ENCODE measurements around the gene TRABD.

TRABD gene

GRCh38 chr22:50216055-50216683 is 30.5 kb downstream of the TRABD start:
- no peaks in the 10 kb centered on the region for H3F3A ChIP-seq (ENCODE audit: low read depth)
- no peaks in the 10 kb centered on the region for H3K4me1 ChIP-seq (ENCODE audit: insufficient read depth, low read length, poor library complexity, severe bottlenecking)
- H2AFZ ChIP-seq (ENCODE audit: low read length), result no peak overlapping the region
- H3K4me2 ChIP-seq (ENCODE audit: low read depth, low read length, poor library complexity, severe bottlenecking), result no peak overlapping the region
- H3K9me2 ChIP-seq (replicated peaks; ENCODE audit: low read depth, low read length), result no peaks in the 10 kb centered on the region
- H3K9me3 ChIP-seq (ENCODE audit: insufficient read depth, low read depth, low read length), result no peaks in the 10 kb centered on the region
- no peaks in the 10 kb centered on the region for H3K27me3 ChIP-seq (ENCODE audit: insufficient read depth, low read length, poor library complexity, severe bottlenecking)
- no peaks in the 10 kb centered on the region for H4K20me1 ChIP-seq (ENCODE audit: insufficient read depth, low read length, poor library complexity, severe bottlenecking)
- peaks cover 57% of the 10 kb centered on the region; the same call in 1 of the 2 replicates for H3K36me3 ChIP-seq (ENCODE audit: insufficient read depth, low read length)
- H3K4me3 ChIP-seq (ENCODE audit: low read length, poor library complexity, severe bottlenecking), result no peak overlapping the region
- no peak overlapping the region for H3K9ac ChIP-seq (ENCODE audit: low read depth, low read length, poor library complexity, severe bottlenecking)
- H3K79me2 ChIP-seq (ENCODE audit: insufficient read depth, low read length), result no peaks in the 10 kb centered on the region
- TF ChIP-seq EZH2phosphoT487 (IDR thresholded peaks at IDR 0.05; ENCODE audit: borderline replicate concordance) (no peak), CTCF (conservative IDR thresholded peaks at IDR 0.05; ENCODE audit: low read length) (no peak)

- H3K9me3 ChIP-seq (ENCODE audit: insufficient read depth, low read depth, low read length), result no peaks in the 10 kb centered on the region
- no peak for TF ChIP-seq EZH2phosphoT487 (IDR thresholded peaks at IDR 0.05; ENCODE audit: borderline replicate concordance)
- TF ChIP-seq CTCF (conservative IDR thresholded peaks at IDR 0.05; ENCODE audit: low read length), result no peak
- H3K79me2 ChIP-seq (ENCODE audit: insufficient read depth, low read length), result no peaks in the 10 kb centered on the region
- no peaks in the 10 kb centered on the region for H4K20me1 ChIP-seq (ENCODE audit: insufficient read depth, low read length, poor library complexity, severe bottlenecking)
- no peak overlapping the region for H3K9ac ChIP-seq (ENCODE audit: low read depth, low read length, poor library complexity, severe bottlenecking)
- no peak overlapping the region for H3K4me2 ChIP-seq (ENCODE audit: low read depth, low read length, poor library complexity, severe bottlenecking)
- peaks cover 62% of the 10 kb centered on the region; the same call in 1 of the 2 replicates for H3K36me3 ChIP-seq (ENCODE audit: insufficient read depth, low read length)
- no peak overlapping the region for H3K4me3 ChIP-seq (ENCODE audit: low read length, poor library complexity, severe bottlenecking)
- no peaks in the 10 kb centered on the region for H3F3A ChIP-seq (ENCODE audit: low read depth)
- no peak overlapping the region for H2AFZ ChIP-seq (ENCODE audit: low read length)
- no peaks in the 10 kb centered on the region for H3K9me2 ChIP-seq (replicated peaks; ENCODE audit: low read depth, low read length)
- no peaks in the 10 kb centered on the region for H3K4me1 ChIP-seq (ENCODE audit: insufficient read depth, low read length, poor library complexity, severe bottlenecking)
- H3K27me3 ChIP-seq (ENCODE audit: insufficient read depth, low read length, poor library complexity, severe bottlenecking), result no peaks in the 10 kb centered on the region
These were observed 31.2 kb downstream of the TRABD start for GRCh38 chr22:50216684-50217520.

- TF ChIP-seq EZH2phosphoT487 (IDR thresholded peaks at IDR 0.05; ENCODE audit: borderline replicate concordance), result no peak
- TF ChIP-seq CTCF (conservative IDR thresholded peaks at IDR 0.05; ENCODE audit: low read length), result no peak
- no peaks in the 10 kb centered on the region for H4K20me1 ChIP-seq (ENCODE audit: insufficient read depth, low read length, poor library complexity, severe bottlenecking)
- no peak overlapping the region for H2AFZ ChIP-seq (ENCODE audit: low read length)
- no peaks in the 10 kb centered on the region for H3F3A ChIP-seq (ENCODE audit: low read depth)
- no peaks in the 10 kb centered on the region for H3K4me1 ChIP-seq (ENCODE audit: insufficient read depth, low read length, poor library complexity, severe bottlenecking)
- no peaks in the 10 kb centered on the region for H3K79me2 ChIP-seq (ENCODE audit: insufficient read depth, low read length)
- no peak overlapping the region for H3K4me2 ChIP-seq (ENCODE audit: low read depth, low read length, poor library complexity, severe bottlenecking)
- no peak overlapping the region for H3K9ac ChIP-seq (ENCODE audit: low read depth, low read length, poor library complexity, severe bottlenecking)
- peaks cover 67% of the 10 kb centered on the region; the same call in 1 of the 2 replicates for H3K36me3 ChIP-seq (ENCODE audit: insufficient read depth, low read length)
- no peaks in the 10 kb centered on the region for H3K9me2 ChIP-seq (replicated peaks; ENCODE audit: low read depth, low read length)
- H3K4me3 ChIP-seq (ENCODE audit: low read length, poor library complexity, severe bottlenecking), result no peak overlapping the region
- no peaks in the 10 kb centered on the region for H3K27me3 ChIP-seq (ENCODE audit: insufficient read depth, low read length, poor library complexity, severe bottlenecking)
- no peaks in the 10 kb centered on the region for H3K9me3 ChIP-seq (ENCODE audit: insufficient read depth, low read depth, low read length)
These were observed 31.9 kb downstream of the TRABD start for GRCh38 chr22:50217543-50218152.

Measured in Loucy (cell line).